ENCODE data around the gene XKR3.

DNA sequence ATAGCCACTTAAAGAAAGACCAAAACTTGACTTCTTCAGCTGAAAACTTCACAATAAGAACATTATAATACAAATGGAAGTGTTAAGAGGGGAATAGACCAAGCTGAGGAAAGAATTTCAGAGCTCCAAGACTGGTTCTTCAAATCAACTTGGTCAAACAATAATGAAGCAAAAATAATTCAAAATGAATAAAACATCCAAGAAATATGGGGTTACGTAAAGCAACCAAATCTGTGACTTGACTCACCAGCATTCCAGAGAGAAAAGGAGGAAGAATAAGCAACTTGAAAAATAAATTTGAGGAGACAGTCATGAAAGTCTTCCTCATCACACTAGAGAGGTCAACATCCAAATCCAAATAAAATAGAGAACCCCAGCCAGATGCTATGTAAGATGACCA, 31.4 kb downstream of the XKR3 start:
- TF ChIP-seq CTCF (IDR thresholded peaks at IDR 0.05; ENCODE audit: low read length), result no peak
- no peak for TF ChIP-seq EZH2 (optimal IDR thresholded peaks at IDR 0.05; ENCODE audit: low read depth, low read length)

Measured in MM.1S (cell line).